Epithelial cell of esophagus (primary cell): Measurements from ENCODE around the gene XRCC1.
"Not testable (repeated sequence)": the region's sequence is repeated elsewhere in the genome, so short reads cannot be mapped to it uniquely, and the experiment has no call there.

Experiments used
- DNase-seq: peaks from one replicate; pipeline ENCODE4 v3.0.0; 2010; ENCODE audit warnings: low read depth
- H3K4me3 ChIP-seq: 2 replicates; pipeline ENCODE4 v1.5.1; 2011; ENCODE audit warnings: mild to moderate bottlenecking, low read length, control low read depth
- TF ChIP-seq, protein P1 (sequence below): IDR thresholded peaks from 2 replicates; pipeline ENCODE4 v1.5.1; 2011; ENCODE audit warnings: low read depth, mild to moderate bottlenecking, low read length, control low read depth, inconsistent platforms; ENCODE audit not compliant: insufficient read depth; ENCODE audit errors: missing control alignments

The XRCC1 gene

DNA sequence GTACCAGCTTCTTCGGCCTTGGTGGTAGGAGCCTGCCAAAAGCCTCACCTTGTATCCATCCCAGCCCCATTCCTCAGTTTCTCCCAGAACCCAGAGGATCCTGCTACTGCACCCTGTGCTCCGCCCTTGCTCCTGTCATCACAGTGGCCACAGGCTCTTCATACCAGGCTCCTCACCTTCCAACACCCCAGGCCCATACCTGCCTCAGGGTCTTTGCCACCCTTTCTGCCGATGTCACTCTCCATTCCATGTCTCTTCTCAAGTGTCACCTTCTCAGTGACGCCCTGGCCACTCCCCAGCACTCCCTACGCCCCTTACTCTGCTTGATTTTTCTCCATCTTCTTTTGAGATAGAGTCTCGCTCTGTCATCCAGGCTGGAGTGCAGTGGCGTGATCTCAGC is 34.5 kb upstream of the XRCC1 start:
- H3K4me3 ChIP-seq, result no peak overlapping the region
- TF ChIP-seq, protein P1, sequence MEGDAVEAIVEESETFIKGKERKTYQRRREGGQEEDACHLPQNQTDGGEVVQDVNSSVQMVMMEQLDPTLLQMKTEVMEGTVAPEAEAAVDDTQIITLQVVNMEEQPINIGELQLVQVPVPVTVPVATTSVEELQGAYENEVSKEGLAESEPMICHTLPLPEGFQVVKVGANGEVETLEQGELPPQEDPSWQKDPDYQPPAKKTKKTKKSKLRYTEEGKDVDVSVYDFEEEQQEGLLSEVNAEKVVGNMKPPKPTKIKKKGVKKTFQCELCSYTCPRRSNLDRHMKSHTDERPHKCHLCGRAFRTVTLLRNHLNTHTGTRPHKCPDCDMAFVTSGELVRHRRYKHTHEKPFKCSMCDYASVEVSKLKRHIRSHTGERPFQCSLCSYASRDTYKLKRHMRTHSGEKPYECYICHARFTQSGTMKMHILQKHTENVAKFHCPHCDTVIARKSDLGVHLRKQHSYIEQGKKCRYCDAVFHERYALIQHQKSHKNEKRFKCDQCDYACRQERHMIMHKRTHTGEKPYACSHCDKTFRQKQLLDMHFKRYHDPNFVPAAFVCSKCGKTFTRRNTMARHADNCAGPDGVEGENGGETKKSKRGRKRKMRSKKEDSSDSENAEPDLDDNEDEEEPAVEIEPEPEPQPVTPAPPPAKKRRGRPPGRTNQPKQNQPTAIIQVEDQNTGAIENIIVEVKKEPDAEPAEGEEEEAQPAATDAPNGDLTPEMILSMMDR, result no peak
- DNase-seq, result no peak

DNA sequence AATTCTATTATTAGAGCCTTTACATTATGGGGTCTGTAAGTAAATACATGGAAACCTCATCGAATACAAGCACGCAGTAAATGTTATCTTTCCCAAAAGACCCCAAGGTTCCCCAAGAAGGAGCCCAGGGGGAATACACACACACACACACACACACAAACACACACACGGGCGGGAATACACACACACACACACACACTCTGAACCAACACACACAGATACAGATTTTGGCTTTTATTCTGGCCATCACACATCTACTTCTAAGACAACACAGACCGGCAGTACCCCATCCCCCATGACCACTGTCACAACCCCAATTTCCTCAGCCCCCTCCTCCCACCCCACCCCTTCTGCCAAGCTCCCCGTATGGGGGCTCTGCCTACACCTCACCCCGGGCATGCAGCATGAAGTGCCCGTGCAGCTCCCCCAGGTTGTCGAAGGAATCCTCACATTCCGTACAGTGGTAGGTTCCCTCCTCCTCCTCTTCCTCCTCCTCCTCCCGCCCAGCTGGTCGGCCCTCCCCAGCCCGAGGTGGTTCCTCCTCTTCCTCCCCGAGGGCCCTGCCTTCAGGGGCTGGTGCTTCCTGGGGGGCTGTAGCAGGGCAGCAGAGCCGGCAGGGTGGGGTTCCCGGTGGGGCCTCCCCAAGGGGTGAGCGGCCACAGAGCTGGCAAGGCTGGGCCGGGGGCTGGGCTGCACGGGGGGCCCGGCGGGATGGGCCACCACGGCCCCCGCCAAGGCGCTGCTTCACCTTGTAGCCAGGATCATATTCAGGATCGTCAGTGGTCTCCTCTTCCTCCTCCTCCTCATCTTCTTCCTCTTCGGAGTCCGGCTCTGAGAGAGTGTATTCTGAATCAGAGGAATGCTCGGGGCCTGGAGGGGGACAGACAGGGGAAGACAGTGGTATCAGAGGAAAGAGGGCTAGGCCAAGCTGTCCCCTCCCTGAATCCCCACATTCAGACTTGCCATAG is 32.2 kb upstream of the XRCC1 start:
- no peak for DNase-seq
- no peak overlapping the region for H3K4me3 ChIP-seq
- TF ChIP-seq, protein P1, result no peak

DNA sequence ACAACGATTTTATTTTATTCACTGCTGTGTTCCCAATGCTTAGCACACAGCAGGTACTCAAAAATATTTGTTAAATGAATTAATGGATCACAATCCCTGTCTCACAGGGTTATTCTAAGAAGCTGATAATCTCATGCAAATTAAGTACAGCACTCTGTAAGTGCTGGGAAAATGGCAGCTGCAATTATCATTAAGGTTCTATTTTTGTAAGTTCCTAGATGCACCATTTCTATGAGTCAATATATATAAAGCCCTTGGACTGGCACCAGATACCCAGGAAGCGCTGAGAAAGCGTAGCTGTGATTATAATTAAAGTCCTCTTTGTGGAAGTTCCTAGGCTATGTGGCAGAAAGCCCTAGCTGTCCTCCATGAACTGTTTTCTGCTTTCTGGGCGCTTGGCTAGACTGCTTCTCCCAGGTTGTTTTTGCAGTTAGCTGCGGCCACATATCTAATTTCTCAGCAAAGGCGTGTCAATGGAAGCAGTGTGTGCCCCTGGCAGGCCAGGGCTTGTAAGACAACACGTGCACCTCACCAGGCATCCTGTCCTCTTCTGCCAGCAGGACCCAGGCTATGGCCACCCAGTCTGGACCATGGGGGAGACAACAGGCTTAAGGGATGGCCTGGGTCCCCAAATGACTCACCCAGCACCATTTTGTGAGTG is 31.4 kb upstream of the XRCC1 start:
- DNase-seq, result peak; percentile 69

DNA sequence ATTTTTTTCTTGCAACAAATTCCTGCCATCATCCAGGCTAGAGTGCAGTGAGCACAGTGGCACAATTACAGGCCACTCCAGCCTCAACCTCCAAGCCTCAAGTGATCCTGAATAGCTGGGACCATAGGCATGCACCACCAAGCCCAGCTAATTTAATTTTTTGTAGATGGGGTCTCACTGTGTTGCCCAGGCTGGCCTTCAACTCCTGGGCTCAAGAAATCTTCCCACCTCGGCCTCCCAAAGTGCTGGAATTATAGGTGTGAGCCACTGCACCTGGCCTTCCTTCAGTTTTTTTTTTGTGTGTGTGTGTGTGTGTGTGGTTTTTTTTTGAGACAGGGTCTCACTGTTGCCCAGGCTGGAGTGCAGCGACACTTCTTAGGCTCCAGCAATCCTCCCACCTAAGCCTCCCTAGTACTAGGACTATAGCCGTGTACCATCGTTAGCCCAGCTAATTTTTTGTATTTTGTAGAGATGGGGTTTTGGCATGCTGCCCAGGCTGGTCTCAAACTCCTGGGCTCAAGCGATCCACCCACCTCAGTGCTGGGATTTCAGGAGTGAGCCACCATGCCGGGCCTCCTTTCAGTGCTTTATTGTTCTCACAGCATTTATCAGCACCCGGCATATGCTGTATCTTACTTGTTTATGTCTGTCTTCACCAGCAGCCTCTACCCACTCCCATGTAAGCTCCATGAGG is 30.7 kb upstream of the XRCC1 start:
- H3K4me3 ChIP-seq, result no peak overlapping the region
- no peak for DNase-seq
- TF ChIP-seq, protein P1, result no peak

More for the DNA sequence above, 31.4 kb upstream of the XRCC1 start:
- TF ChIP-seq, protein P1, result no peak
- H3K4me3 ChIP-seq, result no peak overlapping the region

DNA sequence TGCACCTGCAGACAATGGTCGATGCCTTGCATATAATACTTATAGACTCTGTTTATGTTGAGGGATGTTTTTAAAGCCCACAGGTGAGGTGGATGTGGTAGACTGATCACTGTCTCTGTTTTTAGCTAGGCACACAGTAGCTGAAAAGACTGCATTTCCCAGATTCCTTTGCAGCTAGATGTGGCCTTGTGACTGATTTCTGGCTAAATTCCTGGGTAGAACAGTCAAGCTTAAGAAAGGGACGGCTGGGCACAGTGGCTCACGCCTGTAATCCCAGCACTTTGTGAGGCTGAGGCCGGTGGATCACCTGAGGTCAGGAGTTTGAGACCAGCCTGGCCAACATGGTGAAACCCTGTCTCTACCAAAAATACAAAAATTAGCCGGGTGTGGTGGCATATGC is 25.0 kb upstream of the XRCC1 start:
- not testable (repeated sequence) for H3K4me3 ChIP-seq, DNase-seq

DNA sequence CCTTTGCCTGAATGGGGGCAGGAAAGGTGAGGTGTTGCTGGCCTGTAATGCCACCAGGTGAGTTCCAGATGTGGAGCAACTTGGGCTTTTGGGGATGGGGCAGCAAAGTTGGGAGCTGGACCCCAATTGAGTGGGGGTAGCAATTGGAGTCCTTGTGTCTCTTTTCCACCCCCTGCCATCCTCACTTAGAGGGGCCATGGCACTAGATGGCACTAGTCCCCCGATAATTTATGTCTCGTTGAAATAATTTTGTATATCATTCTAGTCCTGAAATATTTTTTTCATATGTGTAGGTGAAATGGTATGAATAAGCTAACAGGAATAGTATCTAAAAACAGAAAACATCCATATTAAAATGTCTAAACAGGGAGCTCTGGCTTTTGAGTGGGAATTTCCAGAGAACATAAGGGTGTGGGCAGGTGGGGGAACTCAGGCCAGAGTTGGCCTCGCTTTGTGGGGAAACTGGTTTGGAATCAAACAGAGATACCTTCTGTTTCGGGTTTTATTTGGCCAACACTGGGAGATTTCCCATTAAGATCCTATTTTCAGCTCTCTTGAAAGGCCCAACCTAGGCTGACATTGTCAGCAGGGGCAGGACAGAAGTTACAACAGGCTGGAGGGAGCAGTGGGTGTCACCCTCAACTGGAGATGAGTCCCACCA is 24.4 kb upstream of the XRCC1 start:
- TF ChIP-seq, protein P1, result no peak
- no peak overlapping the region for H3K4me3 ChIP-seq
- DNase-seq, result no peak
